G401.6 (cell line): Measurements from ENCODE around the gene SIGLEC7.
"Not testable (repeated sequence)": the region's sequence is repeated elsewhere in the genome, so short reads cannot be mapped to it uniquely, and the experiment has no call there.

Source experiments
- FAIRE-seq: peaks from 2 replicates; lab custom pipeline; 2012; peaks lifted over from hg19 to GRCh38; lab: Jason Lieb, UNC

Gene SIGLEC7

DNA sequence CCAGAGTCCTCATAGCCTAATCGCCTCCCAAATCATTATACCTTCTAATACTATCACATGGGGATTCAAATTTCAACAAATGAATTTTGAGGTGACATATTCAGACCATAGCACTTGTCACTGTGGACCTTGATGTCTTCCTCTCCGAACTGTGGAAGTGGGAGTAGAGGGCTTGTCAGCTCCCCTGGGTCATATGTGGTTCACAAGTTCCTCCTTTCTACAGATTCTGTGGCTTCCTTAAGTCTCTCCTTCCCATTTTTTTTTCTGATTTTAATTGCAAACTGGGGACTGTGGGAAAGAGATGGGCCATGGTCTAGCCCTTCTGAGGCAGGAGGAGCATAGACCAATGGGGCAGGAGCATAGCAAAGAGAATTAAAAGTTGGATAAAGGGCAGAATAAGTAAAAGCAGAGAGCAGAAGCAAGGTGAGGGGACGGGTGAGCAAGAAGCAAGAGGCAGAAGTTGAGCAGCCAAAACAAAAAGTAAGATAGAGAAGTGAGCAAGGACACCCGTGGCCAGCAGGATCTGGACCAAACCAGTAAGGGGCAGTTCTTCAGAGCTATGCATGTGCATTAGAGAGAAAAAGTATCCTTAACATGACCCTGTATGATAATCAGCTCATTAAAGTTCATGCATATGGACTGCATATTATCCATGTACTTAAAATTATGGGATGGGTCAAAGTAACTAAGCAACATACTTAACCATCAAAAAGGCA, 2.6 kb upstream of the SIGLEC7 start:
- FAIRE-seq = no peak

DNA sequence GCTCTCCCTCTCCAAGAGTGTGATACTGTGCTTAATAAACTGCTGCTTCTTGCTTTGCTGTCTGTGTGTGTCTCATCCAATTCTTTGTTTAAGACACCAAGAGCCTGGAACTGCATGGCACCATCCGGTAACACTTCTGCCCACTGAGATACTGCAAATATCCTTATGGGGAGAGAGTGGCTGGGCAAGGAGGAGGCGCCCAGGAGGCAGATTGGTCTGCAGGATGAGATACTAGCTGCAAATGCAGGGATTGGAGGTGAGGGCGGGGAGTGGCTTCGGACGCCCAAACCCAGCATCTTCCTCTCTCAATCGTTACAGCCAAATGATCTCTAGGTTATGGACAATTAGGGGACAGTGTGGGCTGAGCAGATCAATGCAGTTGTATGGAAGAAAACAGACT, 1.7 kb upstream of the SIGLEC7 start:
- no peak for FAIRE-seq

DNA sequence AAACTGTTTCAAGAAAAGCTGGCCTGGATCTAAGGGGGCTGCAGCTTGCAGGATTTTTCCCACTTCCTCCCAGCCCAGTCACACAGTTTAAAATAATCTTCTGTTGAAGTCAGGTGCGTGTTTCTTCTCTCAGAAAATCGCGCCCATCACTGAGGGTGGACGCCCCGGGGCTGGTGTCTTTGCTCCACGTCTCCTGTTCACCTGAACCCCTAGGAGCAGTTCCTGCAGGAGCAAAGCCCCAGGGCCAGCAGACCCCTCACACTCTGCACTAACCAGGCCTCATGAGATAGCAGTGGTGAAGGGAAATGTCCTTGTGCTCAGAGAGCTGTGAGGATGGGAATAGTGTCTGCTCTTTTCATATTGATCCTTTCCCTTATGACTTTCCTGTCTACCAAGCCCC, 920 bp upstream of the SIGLEC7 start:
- FAIRE-seq = no peak

DNA sequence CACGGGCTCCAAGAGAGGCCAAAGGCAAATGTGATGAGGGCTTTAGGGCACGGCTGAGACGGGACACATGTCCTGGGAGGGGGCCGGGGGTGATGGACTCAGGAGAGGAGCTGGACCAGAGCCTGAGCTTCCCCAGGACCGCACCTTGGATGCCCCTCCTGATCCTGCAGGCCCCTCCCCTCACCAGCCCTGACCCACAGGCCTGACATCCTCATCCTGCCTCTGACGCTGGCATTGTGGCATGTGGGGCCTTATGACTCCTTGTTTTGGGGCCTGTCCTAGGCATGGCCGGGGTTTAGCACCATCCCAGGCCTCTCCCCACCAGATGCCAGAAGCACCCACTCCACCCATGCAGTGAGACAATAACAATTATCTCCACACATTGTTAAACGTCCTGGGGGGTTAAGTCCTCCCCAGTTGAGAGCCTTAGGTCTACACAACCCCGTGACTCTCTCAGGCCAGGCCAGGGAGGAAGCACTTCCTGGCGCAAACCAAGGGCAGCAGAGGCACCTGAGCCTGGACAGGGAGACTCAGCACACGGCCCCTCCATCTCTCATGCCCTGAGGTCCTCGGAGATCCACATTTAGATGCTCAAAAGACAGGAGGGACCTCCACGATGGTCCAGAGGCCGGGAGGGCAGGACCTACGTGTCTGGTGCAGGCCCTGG, 841 bp downstream of the SIGLEC7 start:
- not testable (repeated sequence) for FAIRE-seq

DNA sequence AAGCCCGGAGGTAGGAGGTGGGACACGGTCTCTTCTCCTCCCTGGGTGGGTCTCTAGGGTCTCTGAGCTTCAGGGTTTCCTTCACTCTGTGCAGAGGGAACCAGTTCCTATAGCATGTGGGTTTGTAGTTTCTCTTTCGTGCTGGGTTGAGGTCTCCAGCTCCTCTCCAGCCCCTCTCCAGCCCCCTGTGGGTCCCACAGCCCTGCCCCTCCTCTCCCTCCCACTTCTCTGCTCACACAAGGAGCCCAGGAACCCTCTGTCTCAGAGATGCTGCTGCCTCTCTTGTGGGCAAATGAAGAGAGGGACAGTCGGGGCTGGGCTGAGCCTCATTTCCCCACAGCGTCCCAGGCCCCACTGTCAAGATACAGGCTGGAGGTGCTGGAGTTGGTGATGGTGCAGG, 1.4 kb downstream of the SIGLEC7 start:
- FAIRE-seq = no peak

DNA sequence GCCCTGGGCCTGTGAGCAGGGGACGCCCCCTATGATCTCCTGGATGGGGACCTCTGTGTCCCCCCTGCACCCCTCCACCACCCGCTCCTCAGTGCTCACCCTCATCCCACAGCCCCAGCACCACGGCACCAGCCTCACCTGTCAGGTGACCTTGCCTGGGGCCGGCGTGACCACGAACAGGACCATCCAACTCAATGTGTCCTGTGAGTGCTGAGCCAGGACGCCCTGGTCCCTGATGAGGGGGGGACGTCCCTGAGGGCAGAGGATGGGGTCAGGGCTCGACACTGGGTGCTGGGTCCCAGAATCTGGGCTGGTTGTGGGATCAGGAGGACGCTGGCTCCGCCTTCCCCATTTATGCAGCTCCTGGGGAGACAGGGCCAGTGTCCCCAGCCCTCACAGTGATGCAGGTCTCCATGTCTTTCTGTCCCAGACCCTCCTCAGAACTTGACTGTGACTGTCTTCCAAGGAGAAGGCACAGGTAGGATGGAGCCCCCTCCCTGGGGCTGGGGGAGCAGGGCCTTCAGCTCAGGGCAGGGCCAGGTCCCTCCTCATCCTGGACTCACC, 2.5 kb downstream of the SIGLEC7 start:
- FAIRE-seq = no peak

DNA sequence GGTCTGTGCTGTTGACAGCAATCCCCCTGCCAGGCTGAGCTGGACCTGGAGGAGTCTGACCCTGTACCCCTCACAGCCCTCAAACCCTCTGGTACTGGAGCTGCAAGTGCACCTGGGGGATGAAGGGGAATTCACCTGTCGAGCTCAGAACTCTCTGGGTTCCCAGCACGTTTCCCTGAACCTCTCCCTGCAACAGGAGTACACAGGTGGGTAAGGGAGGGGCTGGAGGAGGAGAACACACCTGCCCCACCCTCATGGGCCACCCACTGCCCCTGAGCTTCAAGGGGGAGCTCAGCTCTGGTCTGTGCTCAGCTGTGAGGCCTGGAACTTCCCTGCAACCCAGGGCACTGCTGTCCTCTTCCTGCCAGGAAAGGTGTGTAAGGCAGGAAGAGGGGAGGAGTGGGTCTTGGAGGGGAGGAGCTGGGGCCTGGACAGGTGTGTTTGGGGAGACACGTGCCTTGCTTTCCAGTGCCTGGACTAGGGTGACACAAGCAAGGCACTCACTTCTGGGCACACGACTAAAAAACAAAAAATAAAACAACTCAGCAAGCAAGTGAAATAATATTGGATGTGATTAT, 3.9 kb downstream of the SIGLEC7 start:
- FAIRE-seq = no peak

DNA sequence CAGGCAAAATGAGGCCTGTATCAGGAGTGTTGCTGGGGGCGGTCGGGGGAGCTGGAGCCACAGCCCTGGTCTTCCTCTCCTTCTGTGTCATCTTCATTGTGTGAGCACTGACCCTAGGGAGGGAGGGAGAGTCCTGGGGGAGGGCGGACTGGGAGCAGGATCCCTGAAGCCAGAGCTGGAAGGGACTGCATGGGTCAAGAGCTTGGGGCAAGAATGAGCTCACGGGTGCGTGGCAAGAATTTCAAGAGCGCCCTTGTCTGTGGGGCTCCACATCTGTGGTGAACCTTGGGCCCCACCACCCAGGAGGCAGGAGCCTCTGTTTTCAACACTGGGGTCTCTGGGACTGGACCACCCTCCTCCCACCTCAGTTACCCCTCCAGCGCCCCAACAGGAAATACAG, 4.7 kb downstream of the SIGLEC7 start:
- FAIRE-seq = no peak

DNA sequence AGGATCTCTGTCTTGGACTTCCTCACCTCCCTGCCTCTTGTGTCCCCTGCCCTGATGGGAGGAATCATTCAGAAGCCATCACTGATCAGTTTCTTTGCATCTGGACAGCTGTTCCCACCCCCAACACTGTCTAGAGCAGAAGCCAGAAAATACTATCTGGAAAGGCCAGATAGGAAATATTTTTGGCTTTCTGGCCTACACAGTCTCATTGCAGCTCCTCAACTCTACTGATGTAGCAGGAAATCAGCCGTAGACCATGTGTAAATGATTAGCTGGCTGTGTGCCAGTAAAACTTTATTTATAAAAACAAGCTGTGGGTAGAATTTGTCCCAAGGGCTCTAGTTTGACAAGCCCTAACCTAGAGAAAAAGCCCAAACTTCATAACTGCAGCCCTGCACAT, 5.6 kb downstream of the SIGLEC7 start:
- no peak for FAIRE-seq

DNA sequence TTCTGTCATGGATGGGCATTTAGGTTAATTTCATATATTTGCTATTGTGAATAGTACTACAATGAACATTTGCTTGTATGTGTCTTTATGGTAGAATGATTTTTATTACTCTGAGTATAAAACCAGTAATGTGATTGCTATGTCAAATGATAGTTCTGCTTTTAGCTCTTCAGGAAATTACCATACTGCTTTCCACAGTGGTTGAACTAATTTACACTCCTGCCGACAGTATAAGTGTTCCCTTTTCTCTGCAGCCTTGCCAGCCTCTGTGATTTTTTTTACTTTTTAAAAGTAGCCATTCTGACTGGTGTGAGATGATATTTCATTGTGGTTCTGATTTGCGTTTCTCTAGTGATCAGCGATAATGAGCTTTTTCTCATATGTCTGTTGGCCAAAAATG, 6.5 kb downstream of the SIGLEC7 start:
- FAIRE-seq = no peak

DNA sequence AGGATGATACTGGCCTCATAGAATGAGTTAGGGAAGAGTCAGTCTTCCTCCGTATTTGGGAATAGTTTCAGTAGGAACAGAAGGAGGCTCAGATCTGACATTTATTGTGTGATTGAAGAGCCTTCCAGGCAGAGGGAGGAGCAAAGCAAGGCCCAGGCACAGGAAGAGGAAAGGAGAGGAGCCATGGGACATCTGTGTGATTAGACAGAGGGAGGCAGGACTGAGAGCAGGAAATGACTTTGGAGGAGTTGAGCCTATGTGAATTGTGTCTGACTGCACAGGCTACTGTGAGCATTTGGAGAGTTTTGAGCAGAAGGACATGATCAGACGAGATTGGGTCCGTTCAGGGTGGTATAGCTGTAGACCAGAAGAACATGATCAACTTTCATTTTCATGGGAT, 8.5 kb downstream of the SIGLEC7 start:
- FAIRE-seq = no peak

DNA sequence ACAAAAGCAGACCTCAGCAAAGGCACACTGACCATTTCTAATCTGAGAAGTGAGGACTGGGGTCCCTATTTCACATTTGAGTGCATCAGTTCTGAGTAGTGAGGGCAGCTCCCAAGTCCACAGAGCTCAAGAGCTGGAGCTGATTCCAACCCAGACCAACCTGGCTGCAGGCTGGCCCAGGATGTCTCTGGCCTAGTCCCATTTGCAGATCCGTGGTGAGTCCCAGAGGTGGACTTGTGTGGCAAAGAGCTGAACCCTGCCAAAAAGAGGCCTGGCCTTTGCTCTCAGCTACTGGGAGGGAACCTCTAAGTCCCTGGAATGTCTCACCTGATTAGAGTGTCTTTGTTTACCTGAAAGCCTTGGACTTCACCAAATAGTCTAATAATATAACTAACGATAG, 14.6 kb downstream of the SIGLEC7 start:
- FAIRE-seq = no peak

DNA sequence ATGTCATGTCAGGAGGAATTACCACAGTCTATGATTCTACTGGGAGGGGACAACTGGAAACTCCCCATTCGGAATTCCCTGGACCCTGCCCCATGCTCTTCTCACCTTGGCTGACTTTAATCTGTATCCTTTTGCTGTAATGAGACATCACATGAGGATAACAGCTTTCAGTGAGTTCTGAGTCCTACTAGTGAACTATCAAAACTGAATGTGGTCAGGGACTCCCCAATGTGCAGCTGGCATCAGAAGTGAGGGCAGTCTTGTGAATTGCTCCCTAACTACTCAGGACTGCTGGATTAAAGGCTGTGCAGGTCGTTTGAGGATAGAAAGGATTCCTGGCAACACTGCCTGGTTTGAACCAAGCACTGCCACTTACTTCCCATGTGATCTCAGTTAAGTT, 15.2 kb downstream of the SIGLEC7 start:
- FAIRE-seq = no peak

DNA sequence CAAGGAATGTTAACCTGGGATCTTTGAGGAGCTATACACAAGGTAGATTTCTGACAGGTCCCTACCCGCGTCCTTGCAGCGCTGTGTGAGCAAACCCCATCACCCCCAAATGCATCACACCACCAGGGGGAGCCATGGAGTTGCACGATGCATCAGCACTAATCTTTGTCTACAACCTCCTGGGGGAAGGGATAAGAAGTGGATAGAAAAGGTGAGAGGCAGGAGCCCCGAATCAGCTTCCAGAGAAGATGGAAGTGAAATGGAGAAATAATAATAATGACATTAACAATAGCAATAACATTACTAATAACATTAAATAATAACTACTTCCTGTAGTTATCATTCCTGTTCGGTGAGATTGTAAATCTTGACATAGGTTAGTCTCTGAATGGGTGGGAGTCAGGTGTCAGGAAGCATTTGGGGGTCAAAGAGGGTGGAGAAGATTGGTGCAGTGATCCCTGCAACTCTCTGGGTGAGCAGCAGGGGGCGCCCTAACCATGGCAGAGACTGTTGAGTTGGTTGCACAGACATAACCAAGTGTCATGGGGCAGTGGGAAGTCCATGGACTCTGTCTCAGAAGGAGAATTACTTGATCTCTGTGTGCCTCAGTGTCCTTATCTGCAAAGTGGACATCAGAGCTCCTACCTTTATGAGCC, 16.5 kb downstream of the SIGLEC7 start:
- no peak for FAIRE-seq

DNA sequence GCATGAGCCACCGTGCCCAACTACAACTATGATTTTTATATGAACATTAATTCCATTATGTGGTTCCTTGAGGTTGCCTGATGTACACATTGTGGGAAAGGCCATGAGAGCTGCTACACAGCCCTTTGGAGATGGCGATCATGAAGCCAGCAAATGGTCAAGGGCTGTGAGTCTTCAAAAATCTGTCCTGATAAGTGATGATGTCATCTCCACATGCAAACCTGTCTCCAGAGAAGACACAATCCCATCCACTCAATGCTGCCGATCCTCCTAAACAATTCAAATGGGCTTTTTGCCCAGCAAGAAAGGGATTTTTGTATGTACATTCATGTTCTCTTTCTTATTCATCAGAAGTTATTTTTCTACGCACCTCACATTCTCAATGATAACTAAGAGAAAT, 17.6 kb downstream of the SIGLEC7 start:
- FAIRE-seq = no peak

DNA sequence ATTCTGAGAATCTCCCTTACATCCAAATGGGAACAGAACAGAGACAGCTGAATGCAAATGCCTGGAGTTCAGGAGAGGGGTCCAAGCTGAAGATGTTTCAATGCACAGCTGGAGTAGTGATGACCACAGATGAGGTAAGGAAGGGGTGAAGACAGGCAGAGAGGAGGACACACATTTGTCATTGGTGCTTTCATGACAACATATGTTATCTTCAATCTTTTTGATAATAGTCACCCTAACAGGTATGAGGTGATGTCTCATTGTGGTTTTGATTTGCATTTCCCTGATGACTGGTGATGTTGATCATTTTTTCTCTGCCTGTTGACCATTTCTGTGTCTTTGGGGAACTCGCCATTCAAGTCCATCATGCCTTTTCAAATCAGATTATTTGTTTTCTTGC, 19.2 kb downstream of the SIGLEC7 start:
- FAIRE-seq = no peak

DNA sequence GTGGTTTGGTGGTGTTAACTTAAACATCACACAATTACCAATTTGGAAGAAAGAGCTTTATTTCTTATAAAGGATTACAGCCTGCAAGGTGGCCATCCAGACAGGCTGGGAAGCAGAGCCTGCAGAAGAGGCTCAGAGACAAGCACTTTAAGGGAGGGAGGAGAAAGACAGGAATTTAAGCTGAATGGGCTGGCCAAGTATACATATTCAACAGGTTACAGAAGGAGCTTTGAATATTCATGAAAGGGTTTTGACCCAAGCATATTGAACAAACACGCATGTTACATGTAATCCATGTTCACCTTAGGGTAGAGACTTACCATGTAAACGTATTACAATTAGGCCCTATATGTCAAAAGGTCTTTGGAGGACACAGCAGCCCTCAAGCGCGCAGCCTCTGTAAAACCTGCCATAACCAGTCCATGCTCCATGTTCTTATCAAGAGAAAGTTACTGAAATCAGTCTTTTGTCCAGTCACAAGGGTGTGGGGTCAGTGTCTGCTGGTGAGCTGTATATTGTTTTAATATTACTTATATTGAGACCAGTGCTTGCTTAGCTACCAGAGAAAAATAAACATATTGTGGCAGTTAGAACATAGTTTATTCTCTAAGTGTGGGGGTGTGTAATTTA, 19.9 kb downstream of the SIGLEC7 start:
- FAIRE-seq = no peak

DNA sequence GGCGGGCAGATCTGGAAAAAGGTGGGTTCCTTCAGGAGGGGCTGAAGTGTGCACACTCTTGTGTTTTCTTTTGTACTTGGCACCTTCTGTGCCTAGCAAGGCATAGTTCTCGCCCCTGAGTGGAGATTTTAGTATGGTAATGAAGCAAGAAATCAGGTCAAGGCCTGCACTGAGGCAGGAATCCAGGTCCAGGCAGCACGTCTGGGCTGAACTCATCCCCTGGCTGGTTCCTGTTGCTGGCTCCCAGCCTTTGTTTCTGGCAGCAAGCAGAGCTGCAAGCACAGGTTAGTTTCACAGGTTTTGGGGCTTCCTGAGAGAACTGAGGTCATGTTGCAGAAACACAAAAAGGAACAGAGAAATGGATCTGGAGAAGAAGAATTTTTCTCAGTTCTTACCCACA, 21.2 kb downstream of the SIGLEC7 start:
- no peak for FAIRE-seq

DNA sequence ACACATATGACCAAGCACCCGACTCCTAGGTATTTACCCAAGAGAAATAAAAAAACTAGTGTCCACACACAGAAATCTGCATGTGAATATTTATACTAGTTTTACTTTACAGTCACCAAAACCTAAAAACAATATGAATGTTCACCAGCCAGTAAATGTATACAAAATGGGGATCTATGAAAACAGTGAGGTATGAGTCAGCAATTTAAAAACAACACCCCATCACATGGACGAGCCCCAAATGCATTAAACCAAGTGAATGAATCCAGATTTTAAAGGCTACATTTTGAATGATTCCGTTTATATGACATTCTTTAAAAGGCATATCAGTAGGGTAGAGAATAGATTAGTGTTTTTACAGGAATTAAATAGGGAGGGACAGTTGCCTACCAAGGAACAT, 22.1 kb downstream of the SIGLEC7 start:
- FAIRE-seq = no peak

DNA sequence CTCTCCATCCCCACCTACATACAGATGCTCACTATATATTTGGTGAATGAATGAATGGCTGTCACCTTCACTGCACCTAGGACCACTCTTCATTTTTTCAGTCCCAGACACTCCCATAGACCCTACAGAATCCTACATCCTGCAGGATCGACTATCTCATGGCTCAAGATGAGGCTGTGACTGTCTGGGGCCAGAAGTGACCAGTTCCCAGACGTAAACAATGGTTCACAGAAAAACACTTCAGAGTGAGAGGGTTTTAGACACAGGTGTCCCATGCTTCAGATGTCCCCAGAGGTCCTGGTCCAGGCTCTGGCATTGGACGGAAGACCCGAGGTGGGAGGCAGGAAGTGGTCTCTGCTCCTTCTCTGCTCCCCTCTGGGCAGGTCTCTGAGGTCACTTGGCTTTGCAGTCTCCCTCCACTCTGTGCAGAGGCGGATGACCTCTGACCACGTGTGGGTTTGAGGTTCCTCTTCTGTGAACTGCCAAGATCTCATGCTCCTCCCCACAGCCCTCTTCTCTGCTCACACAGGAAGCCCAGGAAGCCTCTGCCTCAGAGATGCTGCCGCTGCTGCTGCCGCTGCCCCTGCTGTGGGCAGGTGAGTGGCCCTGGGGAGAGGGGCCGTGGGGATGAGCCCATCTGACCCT, 24.9 kb downstream of the SIGLEC7 start:
- no peak for FAIRE-seq

DNA sequence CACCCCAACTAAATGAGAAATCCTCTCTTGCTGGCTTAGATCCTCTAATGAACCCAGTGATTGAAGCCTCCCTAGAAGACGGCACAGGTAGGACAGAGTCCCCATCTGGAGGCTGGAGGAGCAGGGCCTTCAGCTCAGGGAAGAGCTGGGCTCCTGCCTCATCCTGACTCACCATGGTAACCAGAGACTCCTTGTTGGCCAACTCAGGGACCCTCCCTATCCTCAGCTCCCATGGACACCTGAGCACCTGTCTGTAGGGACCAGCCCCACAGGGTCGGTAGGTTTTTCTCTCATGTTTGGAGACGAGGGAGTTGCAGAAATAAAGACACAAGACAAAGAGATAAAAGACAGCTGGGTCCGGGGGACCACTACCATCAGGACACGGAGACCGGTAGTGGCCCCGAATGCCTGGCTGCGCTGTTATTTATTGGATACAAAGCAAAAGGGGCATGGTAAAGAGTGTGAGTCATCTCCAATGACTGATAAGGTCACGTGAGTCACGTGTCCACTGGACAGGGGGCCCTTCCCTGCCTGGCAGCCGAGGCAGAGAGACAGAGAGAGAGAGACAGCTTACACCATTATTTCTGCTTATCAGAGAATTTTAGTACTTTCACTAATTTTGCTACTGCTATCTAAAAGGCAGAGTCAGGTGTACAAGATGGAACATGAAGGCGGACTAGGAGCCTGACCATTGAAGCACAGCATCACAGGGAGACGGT, 26.6 kb downstream of the SIGLEC7 start:
- FAIRE-seq = no peak
